DLD1 (cell line): ENCODE data around the gene GNB3.

Experiments
- in situ Hi-C: cut with HindIII; loops from 2 replicates; pipeline ENCODE4 v1.10.0; 2017; ENCODE audit warnings: low sequenced_read_pairs

Gene GNB3

GRCh38 chr12:6836851-6837250 lies 3.9 kb upstream of the GNB3 start:
- in situ Hi-C loops, result no loop called here

GRCh38 chr12:6837370-6838060 lies 3.2 kb upstream of the GNB3 start:
- in situ Hi-C loops, result no loop called here

GRCh38 chr12:6838854-6839253 lies 1.9 kb upstream of the GNB3 start:
- in situ Hi-C loops, result no loop called here

GRCh38 chr12:6839482-6840201 lies 1.1 kb upstream of the GNB3 start:
- in situ Hi-C loops, result no loop called here

GRCh38 chr12:6840330-6840729 lies 395 bp upstream of the GNB3 start:
- in situ Hi-C loops, result no loop called here

GRCh38 chr12:6842075-6842474 lies 1.4 kb downstream of the GNB3 start:
- in situ Hi-C loops, result no loop called here

GRCh38 chr12:6843118-6843902 lies 2.6 kb downstream of the GNB3 start:
- in situ Hi-C loops, result no loop called here

GRCh38 chr12:6845395-6845794 lies 4.7 kb downstream of the GNB3 start:
- in situ Hi-C loops, result no loop called here

GRCh38 chr12:6846316-6846869 lies 5.7 kb downstream of the GNB3 start:
- in situ Hi-C loops, result no loop called here

- in situ Hi-C loops, result no loop called here
Measured at GRCh38 chr12:6847676-6848075, 7.0 kb downstream of the GNB3 start.

- in situ Hi-C loops, result no loop called here
Measured at GRCh38 chr12:6849427-6849826, 8.7 kb downstream of the GNB3 start.

GRCh38 chr12:6849976-6850560 lies 9.3 kb downstream of the GNB3 start:
- in situ Hi-C loops, result no loop called here

- in situ Hi-C loops, result no loop called here
Measured at GRCh38 chr12:6850796-6851152, 10.0 kb downstream of the GNB3 start.

GRCh38 chr12:6851153-6851920 lies 10.6 kb downstream of the GNB3 start, which contains the start of gene CDCA3:
TSS of gene CDCA3 (minus strand) at chr12:6851286. CDS start at chr12:6850952, 334 bp downstream.
- in situ Hi-C loops, result no loop called here

- in situ Hi-C loops, result no loop called here
Measured at GRCh38 chr12:6851921-6852650, 11.4 kb downstream of the GNB3 start, which contains the start of gene USP5. TSS of gene USP5 (plus strand) at chr12:6852150. CDS start at chr12:6852180, 30 bp downstream.

GRCh38 chr12:6852651-6853354 lies 12.1 kb downstream of the GNB3 start:
- in situ Hi-C loops, result no loop called here

- in situ Hi-C loops, result no loop called here
Measured at GRCh38 chr12:6853626-6854025, 12.9 kb downstream of the GNB3 start.

- in situ Hi-C loops, result no loop called here
Measured at GRCh38 chr12:6854036-6854435, 13.3 kb downstream of the GNB3 start.

- in situ Hi-C loops, result no loop called here
Measured at GRCh38 chr12:6855322-6855721, 14.6 kb downstream of the GNB3 start.
